Nucleus accumbens (tissue), 56 donors: ENCODE data around the gene ZNF276.
"Not testable (repeated sequence)": the region's sequence is repeated elsewhere in the genome, so short reads cannot be mapped to it uniquely, and the experiment has no call there.

Experiments used
- DNase-seq, 56 donors: peaks; one replicate each; lab custom pipeline; 2025; lab: John Stamatoyannopoulos, UW

The ZNF276 gene

GRCh38 chr16:89733792-89734191, 12.5 kb downstream of the ZNF276 start:
- DNase-seq, result no peak

- no peak for DNase-seq
These were observed 15.2 kb downstream of the ZNF276 start for GRCh38 chr16:89736554-89736953.

GRCh38 chr16:89737341-89738071, 16.2 kb downstream of the ZNF276 start:
- no peak for DNase-seq

GRCh38 chr16:89738072-89738377, 16.7 kb downstream of the ZNF276 start:
- DNase-seq, result no peak

GRCh38 chr16:89738538-89739317, 17.4 kb downstream of the ZNF276 start:
- DNase-seq, result no peak

GRCh38 chr16:89739383-89739782, 18.0 kb downstream of the ZNF276 start:
- DNase-seq, result no peak

- peak in 2 of 56 donors; percentile 4 to 34 for DNase-seq
These were observed 20.1 kb downstream of the ZNF276 start for GRCh38 chr16:89741342-89742014.

- no peak for DNase-seq
These were observed 21.6 kb downstream of the ZNF276 start for GRCh38 chr16:89742948-89743347.

- no peak for DNase-seq
These were observed 23.5 kb downstream of the ZNF276 start for GRCh38 chr16:89744813-89745212.

GRCh38 chr16:89746043-89746442, 24.7 kb downstream of the ZNF276 start:
- DNase-seq, result no peak

- no peak for DNase-seq
These were observed 26.7 kb downstream of the ZNF276 start for GRCh38 chr16:89748076-89748475.

GRCh38 chr16:89748921-89749320, 27.6 kb downstream of the ZNF276 start:
- no peak for DNase-seq

- DNase-seq, result peak in 3 of 56 donors; percentile 4 to 29 (median 12)
These were observed 28.3 kb downstream of the ZNF276 start for GRCh38 chr16:89749637-89750036.

- no peak for DNase-seq
These were observed 38.5 kb downstream of the ZNF276 start for GRCh38 chr16:89759746-89760340.

- no peak for DNase-seq
These were observed 40.1 kb downstream of the ZNF276 start for GRCh38 chr16:89761304-89761922.

GRCh38 chr16:89764711-89765201, 43.4 kb downstream of the ZNF276 start:
- DNase-seq, result peak in 6 of 56 donors; percentile 4 to 41 (median 18)

GRCh38 chr16:89765292-89765830, 44.0 kb downstream of the ZNF276 start:
- no peak for DNase-seq

- no peak for DNase-seq
These were observed 49.0 kb downstream of the ZNF276 start for GRCh38 chr16:89770367-89770766.

GRCh38 chr16:89775223-89775622, 53.9 kb downstream of the ZNF276 start:
- DNase-seq, result no peak

- DNase-seq, result not testable (repeated sequence)
These were observed 56.9 kb downstream of the ZNF276 start for GRCh38 chr16:89778211-89778610.
